Measurements from ENCODE around the gene MST1. TPM values are rescaled to one million over a fixed set of nuclear protein-coding genes. Genes with fewer than 3 reads are reported as not detected.
A peak's percentile ranks its signal among the peaks of the same experiment; 100 is the strongest.
"Not testable (repeated sequence)": the region's sequence is repeated elsewhere in the genome, so short reads cannot be mapped to it uniquely, and the experiment has no call there.

MST1 gene
- total RNA-seq, 1 experiment from 2014 or later, result 5.4 TPM

DNA sequence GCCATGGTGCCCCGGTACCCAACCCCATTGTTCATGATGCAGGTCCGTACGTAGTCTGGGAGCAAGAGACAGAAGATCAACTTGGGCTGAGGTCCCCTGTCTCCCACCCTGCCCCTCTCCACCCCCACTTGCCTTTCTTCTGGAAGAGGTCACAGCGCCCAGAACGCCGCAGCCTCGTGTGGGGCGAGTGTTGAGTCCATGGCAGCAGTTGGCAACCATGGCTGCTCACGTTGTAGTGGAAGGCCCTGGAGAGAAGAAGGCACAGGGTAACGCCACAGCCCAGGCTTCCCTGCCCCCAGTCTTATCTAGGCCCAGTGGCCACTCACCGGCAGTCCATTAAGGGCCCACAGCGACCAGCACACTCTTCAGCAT is 1.9 kb downstream of the MST1 start:
- in situ Hi-C loops (cut with HindIII; ENCODE audit: low pct_unique_long_range_greater_than_20kb, low sequenced_read_pairs); DNase-seq (ENCODE audit: low read depth, low spot score): not testable (repeated sequence)

DNA sequence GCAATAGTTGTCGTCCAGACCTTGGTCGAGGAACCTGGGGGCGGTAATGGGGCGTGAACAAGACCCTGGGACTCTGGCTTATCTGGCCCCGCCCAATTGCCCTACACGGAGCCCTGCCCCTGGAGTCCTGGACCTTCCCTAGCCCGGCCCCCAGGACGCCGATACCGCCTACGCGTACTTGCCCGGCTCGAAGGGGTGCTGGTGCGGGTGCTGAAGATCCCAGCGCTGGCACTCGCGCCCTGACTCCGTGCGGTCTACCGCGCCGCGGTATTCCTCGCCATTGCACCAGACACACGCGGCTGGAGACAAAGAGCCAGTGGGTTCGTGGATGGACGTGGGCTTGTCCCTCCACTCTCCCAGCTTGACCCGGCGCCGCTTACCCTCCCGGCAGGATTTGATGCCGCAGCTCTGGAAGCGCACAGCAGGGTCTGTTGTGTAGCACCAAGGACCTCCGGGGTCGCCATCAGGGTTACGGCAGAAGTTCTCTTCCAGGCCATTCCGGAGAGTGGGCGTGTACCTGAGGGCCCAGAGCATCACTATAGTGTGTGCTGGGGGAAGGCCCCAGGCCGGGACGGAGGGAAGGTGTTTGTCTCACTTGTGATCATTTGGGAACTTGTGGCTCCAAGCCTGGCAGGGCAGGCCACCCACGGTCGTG is 2.4 kb downstream of the MST1 start:
- peak; percentile 32 for DNase-seq (ENCODE audit: low read depth, low spot score)
- in situ Hi-C loops (cut with HindIII; ENCODE audit: low pct_unique_long_range_greater_than_20kb, low sequenced_read_pairs), result not testable (repeated sequence)

DNA sequence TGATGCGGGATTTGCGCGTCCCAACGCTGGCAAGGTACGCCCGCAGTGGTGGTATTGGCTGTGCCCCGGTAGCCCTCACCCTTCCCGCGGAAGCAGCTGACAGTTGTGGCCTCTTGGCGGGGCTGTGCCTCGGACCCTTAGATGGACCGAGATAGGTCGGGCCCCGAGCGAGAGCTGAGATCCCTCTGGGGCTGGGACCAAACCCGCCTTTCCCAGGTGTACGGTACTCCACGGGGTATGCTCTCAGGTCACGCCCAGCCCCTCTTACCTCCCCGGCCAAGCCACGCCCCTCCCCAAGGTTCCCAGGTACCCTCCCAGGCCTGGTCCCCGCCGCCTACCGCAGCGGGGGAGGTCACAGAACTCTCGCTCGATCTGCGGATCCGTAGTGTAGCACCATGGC is 2.9 kb downstream of the MST1 start:
- in situ Hi-C loops (cut with HindIII; ENCODE audit: low pct_unique_long_range_greater_than_20kb, low sequenced_read_pairs); DNase-seq (ENCODE audit: low read depth, low spot score): not testable (repeated sequence)

DNA sequence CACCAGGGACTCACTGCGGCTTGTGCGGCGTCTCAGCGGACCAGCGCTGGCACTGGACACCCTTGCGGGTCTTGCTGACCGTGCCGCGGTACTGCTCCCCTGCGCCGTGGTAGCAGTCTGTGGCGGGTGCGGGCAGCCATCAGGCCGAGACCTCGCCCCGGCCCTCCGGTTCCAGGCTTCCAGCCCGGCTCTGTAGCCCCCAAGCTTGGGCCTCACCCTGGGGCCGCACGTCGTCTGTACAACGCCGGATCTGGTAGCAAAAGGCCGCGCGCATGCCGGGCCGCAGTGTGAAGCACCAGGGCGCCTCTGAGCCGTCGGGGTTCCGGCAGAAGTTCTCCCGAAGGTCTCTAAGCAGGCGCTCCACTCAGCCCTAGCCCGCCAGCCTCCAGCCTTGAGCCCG is 3.4 kb downstream of the MST1 start:
- DNase-seq (ENCODE audit: low read depth, low spot score); in situ Hi-C loops (cut with HindIII; ENCODE audit: low pct_unique_long_range_greater_than_20kb, low sequenced_read_pairs): not testable (repeated sequence)

DNA sequence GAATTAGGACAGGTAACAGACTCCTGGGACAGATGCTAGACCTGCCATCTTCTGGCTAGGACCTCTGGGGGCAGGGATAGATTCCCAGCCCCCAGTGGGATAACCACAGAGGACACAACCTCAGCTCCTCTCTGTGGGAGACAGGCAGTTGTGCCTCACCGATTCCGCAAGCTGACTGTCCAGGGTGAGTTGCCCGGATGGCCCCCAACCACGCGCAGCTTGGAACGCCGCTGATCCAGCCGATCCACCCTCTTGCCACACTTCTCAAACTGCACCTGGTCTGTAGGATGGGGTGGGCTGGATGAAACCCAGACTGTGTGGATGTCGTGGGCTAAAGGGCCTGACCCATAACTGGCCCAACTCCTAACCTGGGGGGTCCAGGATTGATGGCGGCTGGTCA is 4.2 kb downstream of the MST1 start:
- in situ Hi-C loops (cut with HindIII; ENCODE audit: low pct_unique_long_range_greater_than_20kb, low sequenced_read_pairs); DNase-seq (ENCODE audit: low read depth, low spot score): not testable (repeated sequence)

DNA sequence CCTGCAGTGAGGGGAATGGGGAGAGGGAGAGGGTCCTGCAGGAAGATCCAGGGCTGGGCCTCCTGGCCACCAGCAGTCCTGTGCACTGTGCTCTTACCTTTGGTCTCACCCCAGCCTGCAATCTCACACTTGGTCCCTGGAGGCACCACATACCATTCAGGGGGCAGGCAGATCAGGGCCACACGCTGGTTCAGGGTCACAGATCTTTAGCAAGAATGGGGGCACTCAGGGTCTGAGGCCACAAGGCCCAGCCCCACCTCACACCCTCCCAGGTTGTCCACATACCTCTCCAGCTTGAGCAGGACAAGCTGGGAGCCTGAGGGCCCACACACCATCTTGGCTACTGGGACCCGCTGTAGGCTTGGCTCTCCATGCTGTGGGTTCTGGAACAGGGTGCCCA is 4.8 kb downstream of the MST1 start:
- DNase-seq (ENCODE audit: low read depth, low spot score); in situ Hi-C loops (cut with HindIII; ENCODE audit: low pct_unique_long_range_greater_than_20kb, low sequenced_read_pairs): not testable (repeated sequence)

DNA sequence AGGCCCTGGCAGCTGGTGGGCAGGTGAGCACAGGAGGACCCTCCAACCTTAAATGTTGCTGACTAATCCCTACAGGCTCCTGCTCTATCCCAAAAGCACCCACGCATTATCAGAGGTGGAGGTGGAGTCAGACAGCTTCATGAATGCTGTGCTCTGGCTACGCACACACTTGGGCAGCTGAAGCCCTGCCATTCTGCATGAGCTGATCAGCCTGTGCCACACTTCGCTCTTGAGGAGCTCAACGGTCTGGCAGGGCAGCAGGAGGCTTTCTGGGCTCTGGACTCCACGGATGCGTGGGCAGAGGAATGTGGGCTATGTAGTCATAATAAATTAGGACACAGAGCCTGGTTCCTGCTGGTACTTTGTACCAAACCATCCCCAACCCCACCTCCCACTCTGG is 6.1 kb downstream of the MST1 start:
- in situ Hi-C loops (cut with HindIII; ENCODE audit: low pct_unique_long_range_greater_than_20kb, low sequenced_read_pairs), result no loop called here
- no peak for DNase-seq (ENCODE audit: low read depth, low spot score)

DNA sequence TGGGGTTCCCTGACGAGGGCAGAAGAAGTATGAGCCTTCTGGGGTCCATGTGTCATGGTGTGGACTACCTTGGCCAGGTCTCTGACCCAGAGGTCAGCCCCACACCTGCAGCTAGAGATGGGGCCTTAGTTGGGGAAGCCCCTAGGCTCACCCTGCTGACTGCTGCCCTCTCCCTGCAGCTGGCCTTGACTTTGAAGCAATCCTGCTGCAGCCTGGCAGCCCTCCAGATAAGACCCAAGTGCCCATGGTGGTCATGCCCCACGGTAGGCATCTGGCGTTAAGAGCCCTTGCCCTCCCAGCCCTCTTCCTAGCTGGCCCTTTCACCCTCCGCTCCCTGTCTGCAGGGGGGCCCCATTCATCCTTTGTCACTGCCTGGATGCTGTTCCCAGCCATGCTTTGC is 7.7 kb downstream of the MST1 start:
- no peak for DNase-seq (ENCODE audit: low read depth, low spot score)
- in situ Hi-C loops (cut with HindIII; ENCODE audit: low pct_unique_long_range_greater_than_20kb, low sequenced_read_pairs), result no loop called here

DNA sequence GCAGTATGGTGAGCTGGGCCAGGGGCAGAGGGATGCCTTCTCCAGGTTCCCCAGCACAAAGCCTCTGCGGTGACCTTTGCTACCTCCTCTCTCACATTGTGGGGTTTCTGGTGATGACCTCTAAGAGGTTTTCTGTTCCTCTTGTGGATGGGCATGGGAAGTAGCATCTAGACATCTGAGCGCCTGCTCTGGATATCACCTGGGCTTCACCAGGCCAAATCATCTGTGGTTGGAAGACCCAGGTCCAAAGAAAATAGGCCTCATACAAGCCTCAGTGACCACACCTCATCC is 8.1 kb downstream of the MST1 start:
- DNase-seq (ENCODE audit: low read depth, low spot score), result no peak
- in situ Hi-C loops (cut with HindIII; ENCODE audit: low pct_unique_long_range_greater_than_20kb, low sequenced_read_pairs), result no loop called here

DNA sequence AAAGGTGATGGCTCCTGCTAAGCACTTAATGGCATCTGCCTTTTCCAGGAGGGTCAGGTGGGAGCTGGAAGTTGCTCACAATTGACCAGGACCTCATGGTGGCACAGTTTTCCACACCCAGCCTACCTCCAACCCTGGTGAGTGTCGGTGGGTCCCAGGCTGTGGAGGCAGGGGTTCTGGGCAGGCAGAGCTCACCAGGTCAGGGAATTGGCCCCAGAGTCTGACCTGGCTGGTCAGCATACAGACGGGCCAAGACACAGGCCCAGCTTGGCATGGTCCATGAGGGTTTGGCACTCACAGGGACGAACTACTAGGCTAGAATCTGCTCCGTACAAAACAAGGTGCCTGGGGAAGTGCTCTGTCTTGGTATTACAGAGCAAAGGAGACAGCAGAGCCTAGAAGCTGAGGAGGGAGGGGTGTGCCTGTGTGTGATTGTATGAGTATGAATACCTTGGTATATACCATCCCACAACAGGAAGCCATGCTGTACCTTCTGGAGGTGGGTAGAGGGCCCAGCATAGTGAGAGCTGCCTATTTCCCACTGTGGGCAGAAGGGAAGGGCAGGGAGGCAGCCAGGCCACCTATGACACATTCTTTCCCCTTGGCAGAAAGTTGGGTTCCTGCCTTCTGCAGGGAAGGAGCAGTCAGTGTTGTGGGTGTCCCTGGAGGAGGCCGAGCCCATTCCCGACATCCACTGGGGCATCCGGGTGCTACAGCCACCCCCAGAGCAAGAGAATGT is 8.6 kb downstream of the MST1 start:
- DNase-seq (ENCODE audit: low read depth, low spot score), result no peak
- in situ Hi-C loops (cut with HindIII; ENCODE audit: low pct_unique_long_range_greater_than_20kb, low sequenced_read_pairs), result no loop called here

DNA sequence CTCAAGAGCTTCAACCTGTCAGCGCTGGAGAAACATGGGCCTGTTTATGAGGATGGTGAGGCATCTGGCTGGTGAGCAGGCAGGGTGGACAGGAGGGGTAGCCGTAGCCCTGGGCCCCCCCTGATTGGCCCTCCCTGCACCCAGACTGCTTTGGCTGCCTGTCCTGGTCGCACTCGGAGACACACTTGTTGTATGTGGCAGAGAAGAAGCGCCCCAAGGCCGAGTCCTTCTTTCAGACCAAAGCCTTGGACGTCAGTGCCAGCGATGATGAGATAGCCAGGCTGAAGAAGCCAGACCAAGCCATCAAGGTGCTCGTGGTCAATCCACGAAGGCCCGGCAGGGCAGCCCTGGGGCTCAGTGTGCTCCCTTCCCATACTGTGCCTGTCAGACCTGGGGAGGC is 13.4 kb downstream of the MST1 start:
- in situ Hi-C loops (cut with HindIII; ENCODE audit: low pct_unique_long_range_greater_than_20kb, low sequenced_read_pairs), result no loop called here
- DNase-seq (ENCODE audit: low read depth, low spot score), result no peak

DNA sequence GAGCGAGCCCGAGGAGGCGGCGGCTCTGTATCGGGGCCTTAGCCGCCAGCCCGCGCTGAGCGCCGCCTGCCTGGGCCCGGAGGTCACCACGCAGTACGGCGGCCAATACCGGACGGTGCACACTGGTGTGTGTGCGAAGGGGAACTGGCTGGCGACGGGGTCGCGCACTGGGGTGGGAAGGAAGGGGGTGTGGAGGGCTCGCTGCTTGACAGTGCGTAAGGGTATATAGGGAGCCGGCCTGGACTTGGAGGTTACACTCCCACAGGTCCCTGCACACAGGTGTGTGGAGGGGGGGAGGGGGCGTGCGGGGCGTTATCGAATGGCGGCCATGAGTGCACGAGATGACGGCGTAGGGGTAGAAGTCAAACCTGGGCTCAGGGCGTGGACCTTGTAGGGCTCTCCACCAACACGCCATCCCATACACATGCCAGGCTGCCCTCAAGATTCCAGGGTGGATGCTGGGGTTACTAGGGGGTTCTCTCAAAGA is 14.7 kb downstream of the MST1 start:
- in situ Hi-C loops (cut with HindIII; ENCODE audit: low pct_unique_long_range_greater_than_20kb, low sequenced_read_pairs), result no loop called here

DNA sequence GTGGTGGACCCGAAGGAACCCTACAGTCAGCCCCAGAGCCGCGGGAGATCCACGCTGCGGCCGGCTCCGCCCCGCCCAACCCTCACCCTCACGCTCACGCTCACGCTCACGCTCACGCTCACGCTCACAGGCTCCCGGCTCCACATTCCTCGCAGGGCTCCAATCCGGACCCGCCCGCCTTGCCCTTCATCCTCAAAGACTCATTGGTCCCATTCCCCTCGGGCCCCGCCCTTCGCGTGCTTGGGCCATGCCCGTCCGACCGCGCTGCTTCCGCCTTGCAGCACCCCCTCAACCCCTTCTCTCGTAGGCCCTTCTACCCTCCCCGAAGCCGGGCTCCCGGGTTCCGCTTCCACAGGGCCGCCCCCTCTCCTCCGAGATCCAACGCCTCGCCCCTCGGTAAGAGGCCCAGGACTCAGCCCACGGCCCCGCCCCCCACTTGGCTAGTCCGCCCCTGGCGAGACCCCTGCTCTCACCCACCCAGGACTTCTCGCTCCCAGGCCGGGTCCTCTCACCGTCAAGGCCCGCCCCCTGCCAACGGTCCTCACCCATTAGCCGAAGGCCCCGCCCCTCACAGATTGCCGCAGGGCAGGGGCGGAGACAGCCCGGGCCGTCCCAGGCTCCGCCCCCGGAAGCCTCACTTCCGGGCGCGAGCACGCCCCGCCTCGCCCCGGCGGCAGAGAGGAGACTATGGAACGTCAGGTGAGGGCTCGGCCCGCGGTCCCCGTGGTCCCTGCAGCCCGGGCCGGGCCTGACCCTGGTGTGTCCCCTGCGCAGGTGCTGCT is 15.4 kb downstream of the MST1 start, which contains the start of gene APEH:
TSS of gene APEH (plus strand) at position 637 of the 782 bp plus-strand sequence. CDS start at position 688, 51 bp downstream.
- DNase-seq (ENCODE audit: low read depth, low spot score), result peak; percentile 96
- in situ Hi-C loops (cut with HindIII; ENCODE audit: low pct_unique_long_range_greater_than_20kb, low sequenced_read_pairs), result no loop called here

More for the DNA sequence above, 14.7 kb downstream of the MST1 start:
- no peak for DNase-seq (ENCODE audit: low read depth, low spot score)

DNA sequence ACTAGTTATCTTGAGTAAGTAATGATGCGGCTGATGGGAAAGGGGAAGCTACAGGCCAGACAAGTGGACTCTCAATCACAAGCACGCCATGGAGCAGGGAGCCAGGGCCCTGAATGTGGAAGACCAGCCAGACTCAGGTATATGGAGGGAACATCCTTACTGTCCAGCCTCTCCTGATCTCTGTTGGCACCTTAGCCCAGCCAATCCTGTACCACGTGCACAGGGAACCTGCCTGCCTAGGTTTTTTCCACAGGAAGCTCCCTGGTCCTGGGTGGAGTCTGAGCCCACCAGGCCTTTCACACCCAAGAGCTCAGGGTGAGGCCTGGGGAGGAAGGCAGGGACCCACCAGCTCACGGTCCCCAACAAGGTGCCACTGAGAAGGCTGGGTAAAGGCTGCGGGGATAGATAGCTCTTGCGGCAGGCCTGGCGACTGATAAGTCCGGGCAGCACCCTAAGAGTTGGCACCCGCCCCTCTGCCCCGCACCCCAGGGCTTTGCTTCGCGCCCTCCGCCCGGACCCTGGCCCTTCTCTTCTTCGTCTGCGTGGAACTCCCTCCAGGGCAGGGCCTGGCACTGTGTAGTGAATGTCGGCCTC is 16.1 kb downstream of the MST1 start:
- in situ Hi-C loops (cut with HindIII; ENCODE audit: low pct_unique_long_range_greater_than_20kb, low sequenced_read_pairs), result no loop called here
- peak; percentile 12 for DNase-seq (ENCODE audit: low read depth, low spot score)

DNA sequence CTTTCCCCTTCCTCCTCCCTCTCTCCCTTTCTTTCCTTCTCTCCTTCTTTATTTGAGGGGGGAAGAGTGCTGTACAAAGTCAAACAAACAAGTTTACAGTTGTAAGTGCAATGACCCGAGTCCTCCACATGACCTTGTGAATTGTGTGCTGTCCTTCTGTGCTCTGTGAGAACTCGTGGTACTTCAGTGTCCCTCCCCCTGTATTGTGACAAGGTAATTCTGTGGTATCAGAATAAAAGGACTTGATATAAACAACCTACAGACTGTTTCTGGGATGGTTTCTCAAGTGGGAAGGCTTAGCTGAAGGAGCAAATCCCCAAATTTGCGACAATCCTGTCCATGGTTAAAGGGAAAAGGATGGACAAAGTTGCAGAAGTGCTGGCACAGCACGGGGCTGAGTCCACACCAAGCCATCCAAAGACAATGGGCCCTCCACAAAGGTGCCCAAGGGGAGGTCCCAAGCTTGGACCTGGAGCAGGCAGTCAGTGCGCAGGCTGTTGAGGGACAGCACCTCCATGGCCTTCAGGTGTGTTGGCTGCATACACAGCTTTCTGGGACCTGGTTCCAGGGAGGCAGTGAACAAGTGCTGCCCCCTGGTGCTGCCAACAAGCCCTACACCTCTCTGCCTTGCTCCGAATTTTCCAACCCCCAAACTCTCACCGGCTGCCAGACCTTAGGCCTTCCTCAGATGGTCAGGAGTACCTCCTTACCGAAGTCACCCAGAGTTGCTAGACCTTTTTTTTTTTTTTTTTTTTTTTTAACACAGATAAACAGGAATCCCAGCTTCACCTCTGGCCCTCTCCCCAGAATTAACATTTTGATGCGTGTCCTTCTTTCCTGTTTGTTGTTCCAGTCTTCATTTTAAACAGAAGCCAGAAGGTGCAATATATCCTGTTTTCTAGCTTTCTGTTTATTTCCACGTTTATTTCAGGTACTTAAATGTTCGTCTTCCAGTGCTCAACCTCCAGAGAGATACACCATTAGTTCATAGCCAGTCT is 17.7 kb downstream of the MST1 start:
- DNase-seq (ENCODE audit: low read depth, low spot score), result peak; percentile 75
- in situ Hi-C loops (cut with HindIII; ENCODE audit: low pct_unique_long_range_greater_than_20kb, low sequenced_read_pairs), result no loop called here

DNA sequence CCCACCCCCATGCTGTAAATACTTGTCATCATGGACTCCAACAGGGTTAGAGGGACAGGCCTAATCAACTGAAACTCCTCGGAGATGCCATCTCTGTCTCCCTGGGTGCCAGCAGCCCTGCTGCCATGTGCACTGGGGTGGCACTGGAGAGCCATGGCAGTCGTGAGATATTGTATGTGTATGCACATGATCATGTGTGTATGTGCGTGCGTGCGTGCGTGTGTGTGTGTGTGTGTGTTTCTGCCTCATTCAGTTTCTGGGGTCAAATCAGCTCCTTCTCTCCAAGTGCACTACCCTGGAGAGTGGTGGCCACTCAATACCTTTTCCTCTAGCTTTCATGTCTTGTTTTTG is 18.4 kb downstream of the MST1 start:
- in situ Hi-C loops (cut with HindIII; ENCODE audit: low pct_unique_long_range_greater_than_20kb, low sequenced_read_pairs), result no loop called here
- no peak for DNase-seq (ENCODE audit: low read depth, low spot score)

DNA sequence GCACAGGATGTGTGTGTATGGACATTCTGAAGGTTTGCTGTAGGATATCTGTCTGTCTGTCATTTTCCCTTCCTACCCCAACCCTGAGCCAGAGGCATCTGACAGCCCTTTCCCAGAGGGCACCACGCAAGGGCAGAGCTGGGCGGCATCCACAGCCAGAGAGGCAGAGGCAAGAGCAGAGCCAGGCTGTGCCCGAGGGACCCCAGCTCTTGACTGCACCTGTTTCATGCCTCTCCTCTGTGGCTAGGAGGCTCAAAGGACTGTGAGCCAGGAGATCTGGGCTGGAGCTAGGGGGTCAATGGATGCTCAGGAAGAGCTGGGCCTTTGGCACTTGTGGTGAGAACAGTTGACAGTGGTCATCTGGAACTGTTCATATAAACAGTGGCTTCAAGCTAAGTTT is 19.9 kb downstream of the MST1 start:
- DNase-seq (ENCODE audit: low read depth, low spot score), result no peak
- in situ Hi-C loops (cut with HindIII; ENCODE audit: low pct_unique_long_range_greater_than_20kb, low sequenced_read_pairs), result no loop called here
